A549 (cell line): ENCODE results near the gene IL17B. TPM values are rescaled to one million over a fixed set of nuclear protein-coding genes. Genes with fewer than 3 reads are reported as not detected.

ENCODE experiments used
- ATAC-seq, 2 experiments: fragments of 200-7000 bp in 1 of 2; fragments of >200 bp in 1 of 2; cut with Nextera tagmentation in 1 of 2; cut with Tn5 transposase in 1 of 2; 3 replicates each; pipeline versions ENCODE4 v1.8.0 to v1.9.1; 2018 to 2020; ENCODE audit warnings: mild to moderate bottlenecking in 1 of 2, moderate library complexity in 1 of 2
- CTCF ChIA-PET: fragments of 300-600 bp; sonication (Branson Sonifier 250); formaldehyde crosslinking; extraction: SDS; loops from one replicate; lab custom pipeline; 2021; ENCODE audit warnings: antibody characterized with exemption, inconsistent platforms; lab: Yijun Ruan, JAX
- POLR2A ChIA-PET: fragments of 350-600 bp; formaldehyde crosslinking; extraction: SDS; loops from one replicate; lab custom pipeline; 2021; ENCODE audit warnings: antibody characterized with exemption, inconsistent platforms; lab: Yijun Ruan, JAX
- DNase-seq, 2 experiments: peaks; one replicate each; pipeline versions ENCODE4 v3.0.0 to v3.0.0-alpha.2; 2011 to 2016; ENCODE audit warnings: low read depth in 1 of 2, low spot score in 1 of 2
- FAIRE-seq: peaks from 2 replicates; lab custom pipeline; 2011; peaks lifted over from hg19 to GRCh38; lab: Jason Lieb, UNC
- H3K27ac ChIP-seq, 2 experiments: fragments of >200 bp; sonication (Bioruptor Twin); formaldehyde crosslinking; 3 replicates each; pipeline ENCODE4 v1.5.1; 2016 to 2017
- H3K4me1 ChIP-seq: fragments of >200 bp; sonication (Bioruptor Twin); formaldehyde crosslinking; 3 replicates; pipeline ENCODE4 v1.6.1; 2016
- H3K4me2 ChIP-seq: fragments of >200 bp; sonication (Bioruptor Twin); formaldehyde crosslinking; 3 replicates; pipeline ENCODE4 v1.6.1; 2016
- H3K4me3 ChIP-seq: fragments of >200 bp; sonication (Bioruptor Twin); formaldehyde crosslinking; 3 replicates; pipeline ENCODE4 v1.5.1; 2016
- H3K9me3 ChIP-seq: fragments of >200 bp; sonication (Bioruptor Twin); formaldehyde crosslinking; 3 replicates; pipeline ENCODE4 v1.6.1; 2016
- ATOH8 ChIP-seq: fragments of 250-450 bp; sonication (Bioruptor Pico); IDR thresholded peaks from 2 replicates; pipeline ENCODE4 v1.5.0; 2020; ENCODE audit warnings: low read depth, mild to moderate bottlenecking, moderate library complexity
- CBX8 ChIP-seq: fragments of 200-600 bp; sonication (generic); IDR thresholded peaks from 2 replicates; pipeline ENCODE4 v1.6.1; 2016
- CTCF ChIP-seq: fragments of >200 bp; sonication (Bioruptor Twin); formaldehyde crosslinking; IDR thresholded peaks from 3 replicates; pipeline ENCODE4 v1.5.1; 2016
- E2F6 ChIP-seq: IDR thresholded peaks from 2 replicates; pipeline ENCODE4 v1.6.1; 2012; ENCODE audit warnings: low read depth, borderline replicate concordance
- KDM5A ChIP-seq: fragments of 200-600 bp; sonication (generic); IDR thresholded peaks from 2 replicates; pipeline ENCODE4 v1.6.1; 2016; ENCODE audit warnings: antibody characterized with exemption, mild to moderate bottlenecking
- NPAS2 ChIP-seq: fragments of 250-450 bp; sonication (Bioruptor Pico); IDR thresholded peaks from 2 replicates; pipeline ENCODE4 v1.8.0; 2022; ENCODE audit warnings: mild to moderate bottlenecking, moderate library complexity, borderline replicate concordance
- PBX3 ChIP-seq: IDR thresholded peaks from 2 replicates; pipeline ENCODE4 v1.6.1; 2012
- PHF8 ChIP-seq: fragments of 200-600 bp; sonication (generic); IDR thresholded peaks from 2 replicates; pipeline ENCODE4 v1.6.1; 2016; ENCODE audit warnings: low read depth, mild to moderate bottlenecking, antibody characterized with exemption, moderate library complexity, borderline replicate concordance
- RAD21 ChIP-seq, 2 experiments: fragments of >200 bp in 1 of 2; sonication (Bioruptor Twin) in 1 of 2; formaldehyde crosslinking in 1 of 2; IDR thresholded peaks in 1 of 2; conservative IDR thresholded peaks in 1 of 2; 2 replicates in 1 of 2; 3 replicates in 1 of 2; pipeline ENCODE4 v1.6.1; 2012 to 2018; ENCODE audit warnings: inconsistent platforms in 1 of 2
- REST ChIP-seq: fragments of 200-600 bp; sonication (generic); IDR thresholded peaks from 2 replicates; pipeline ENCODE4 v1.6.1; 2016; ENCODE audit warnings: antibody characterized with exemption, mild to moderate bottlenecking, moderate library complexity
- SMC3 ChIP-seq: fragments of >200 bp; sonication (Bioruptor Twin); formaldehyde crosslinking; IDR thresholded peaks from 3 replicates; pipeline ENCODE4 v1.6.1; 2018; ENCODE audit warnings: inconsistent platforms
- USF2 ChIP-seq: fragments of 450-650 bp; IDR thresholded peaks from 2 replicates; pipeline ENCODE4 v1.6.1; 2014; ENCODE audit warnings: antibody characterized with exemption
- WGBS: methylation state at CpG from one replicate; pipeline ENCODE4 v1.1.6; 2017; ENCODE audit errors: missing lambda C conversion rate; 5-methylcytosine and 5-hydroxymethylcytosine counted together
- polyA plus RNA-seq, 4 experiments: library from polyadenylated mRNA; depleted of rRNA in 3 of 4; stranded (reverse); fragments of >200 nt; fragmentation: RNase III in 1 of 4; extraction: RNeasy Plus Mini Kit Qiagen cat#74134 plus additional on column Dnase treatment in 1 of 4; gene quantifications; 2 replicates in 3 of 4; 3 replicates in 1 of 4; pipeline ENCODE4 v1.2.3, GENCODE V29; 2011 to 2017

Gene IL17B
- polyA plus RNA-seq, 2 of the 4 experiments (the other 2 are of a cell fraction) = 0.23 TPM; not detected in 1

- ChIA-PET CTCF (interaction anchor here (0.6 to 44.9 kb wide), 26 partner anchors 14 to 534 kb away, joined by 3 to 1709 read pairs (median 5); partner anchors contain the start of genes CSNK1A1, GRPEL2, IL17B and PCYOX1L), POLR2A (interaction anchor here (1.2 kb wide), 2 partner anchors 27 to 180 kb away, joined by 4 read pairs; partner anchors contain the start of genes CSNK1A1 and GRPEL2)
- Histone ChIP-seq H3K4me3 (no peak overlapping the region), H3K9me3 (no peaks in the 10 kb centered on the region), H3K4me1 (peaks cover 4% of the 10 kb centered on the region; the same call in 1 of the 3 replicates), H3K4me2 (no peak overlapping the region), H3K27ac (no peak overlapping the region)
- TF ChIP-seq E2F6 = no peak
- no peak for TF ChIP-seq ATOH8
- TF ChIP-seq REST = no peak
- TF ChIP-seq PBX3 = no peak
- TF ChIP-seq RAD21 (conservative IDR thresholded peaks at IDR 0.05 in 1 of 2, IDR thresholded peaks at IDR 0.05 in 1 of 2) = peak; percentile 70 to 80
- peak; percentile 63 for TF ChIP-seq SMC3
- TF ChIP-seq NPAS2 (CRISPR knock-in tag) = no peak
- TF ChIP-seq CTCF = peak; percentile 77
- DNase-seq (peak; percentile 62 to 81), FAIRE-seq (no peak), ATAC-seq (peak; percentile 91 to 93)
- WGBS = 32% methylated on average over 12 of the region's 12 CpGs
These were observed 7.7 kb downstream of the IL17B start for GRCh38 chr5:149371296-149371962.

- ATAC-seq (no peak), FAIRE-seq (no peak), DNase-seq (no peak)
- 40% methylated on average over 2 of the region's 2 CpGs for WGBS
- H3K9me3 ChIP-seq = no peaks in the 10 kb centered on the region
- CTCF ChIA-PET = interaction anchor here (0.6 to 44.9 kb wide), 20 partner anchors 15 to 326 kb away, joined by 3 to 1709 read pairs (median 5); partner anchors contain the start of genes GRPEL2, IL17B and PCYOX1L
- peaks cover 4% of the 10 kb centered on the region; the same call in 1 of the 3 replicates for H3K4me1 ChIP-seq
- POLR2A ChIA-PET = interaction anchor here (1.2 kb wide), 1 partner anchor 26 kb away, joined by 4 read pairs; the partner anchor contains the start of gene GRPEL2
- H3K4me2 ChIP-seq = no peak overlapping the region
- TF ChIP-seq PHF8 (no peak), CBX8 (no peak), CTCF (no peak), KDM5A (no peak), USF2 (no peak)
- no peak overlapping the region for H3K27ac ChIP-seq
- H3K4me3 ChIP-seq = no peak overlapping the region
These were observed 8.2 kb downstream of the IL17B start for GRCh38 chr5:149370878-149371277.
